IMR-90 (cell line): ENCODE results near the gene DCAF17. TPM values are rescaled to one million over a fixed set of nuclear protein-coding genes. Genes with fewer than 3 reads are reported as not detected.

Experiments used
- ATAC-seq: fragments of 200-7000 bp; cut with Tn5 transposase; 2 replicates; pipeline ENCODE4 v1.9.1; 2020; ENCODE audit warnings: low read depth, mild to moderate bottlenecking, moderate library complexity
- BruUV-seq: library from RNA; stranded (reverse); fragments of 400-500 nt; replicated peaks from 2 replicates; lab custom pipeline; 2021; lab: Mats Ljungman, UMichigan
- CTCF ChIA-PET: fragments of 300-600 bp; formaldehyde crosslinking; extraction: SDS; loops from one replicate; lab custom pipeline; 2021; ENCODE audit warnings: antibody characterized with exemption; lab: Yijun Ruan, JAX
- POLR2A ChIA-PET: fragments of 300-600 bp; sonication (Branson Sonifier 250); formaldehyde crosslinking; loops from one replicate; lab custom pipeline; 2022; ENCODE audit warnings: antibody characterized with exemption; ENCODE audit not compliant: unreplicated experiment; lab: Charles Lee
- DNase-seq: peaks from one replicate; pipeline ENCODE4 v3.0.0; 2013
- H2AFZ ChIP-seq: replicated peaks from 2 replicates; pipeline ENCODE3; 2013; ENCODE audit warnings: low read length, mild to moderate bottlenecking; ENCODE audit not compliant: poor library complexity
- H2AK5ac ChIP-seq: 2 replicates; pipeline ENCODE4 v1.6.1; 2013; ENCODE audit warnings: low read depth, low read length, inconsistent platforms
- H2AK9ac ChIP-seq: replicated peaks from 2 replicates; pipeline ENCODE3; 2013; ENCODE audit warnings: mild to moderate bottlenecking, low read depth, low read length, moderate library complexity; ENCODE audit not compliant: poor library complexity
- H2BK120ac ChIP-seq: 2 replicates; pipeline ENCODE4 v1.6.1; 2013; ENCODE audit warnings: low read depth, low read length, inconsistent platforms
- H2BK15ac ChIP-seq: 3 replicates; pipeline ENCODE4 v1.6.1; 2013; ENCODE audit warnings: low read depth, low read length, inconsistent platforms
- H2BK20ac ChIP-seq: 2 replicates; pipeline ENCODE4 v1.6.1; 2013; ENCODE audit warnings: low read depth, mild to moderate bottlenecking, inconsistent platforms, low read length, moderate library complexity
- H2BK5ac ChIP-seq: 2 replicates; pipeline ENCODE4 v1.6.1; 2013; ENCODE audit warnings: mild to moderate bottlenecking, low read depth, low read length, inconsistent platforms; ENCODE audit not compliant: poor library complexity, severe bottlenecking
- H3K14ac ChIP-seq: replicated peaks from 2 replicates; pipeline ENCODE4 v1.6.1; 2013; ENCODE audit warnings: low read depth, low read length, inconsistent platforms
- H3K18ac ChIP-seq: 2 replicates; pipeline ENCODE4 v1.6.1; 2013; ENCODE audit warnings: low read depth, low read length, control low read depth
- H3K23ac ChIP-seq: 2 replicates; pipeline ENCODE4 v1.6.1; 2013; ENCODE audit warnings: low read depth, low read length, inconsistent platforms
- H3K27ac ChIP-seq: 2 replicates; pipeline ENCODE4 v1.5.1; 2013; ENCODE audit warnings: mild to moderate bottlenecking, control low read depth, low read length; ENCODE audit not compliant: insufficient read depth
- H3K27me3 ChIP-seq: 2 replicates; pipeline ENCODE4 v1.6.1; 2013; ENCODE audit warnings: low read length; ENCODE audit not compliant: control insufficient read depth, insufficient read depth
- H3K36me3 ChIP-seq: 2 replicates; pipeline ENCODE4 v1.6.1; 2013; ENCODE audit warnings: low read length, mixed read lengths; ENCODE audit not compliant: control insufficient read depth, insufficient read depth
- H3K4ac ChIP-seq: 2 replicates; pipeline ENCODE4 v1.6.1; 2013; ENCODE audit warnings: low read depth, low read length, inconsistent platforms
- H3K4me1 ChIP-seq: 2 replicates; pipeline ENCODE4 v1.6.1; 2013; ENCODE audit warnings: low read length, mixed read lengths; ENCODE audit not compliant: control insufficient read depth, insufficient read depth
- H3K4me2 ChIP-seq: 2 replicates; pipeline ENCODE4 v1.6.1; 2013; ENCODE audit warnings: low read depth, mild to moderate bottlenecking, control low read depth, low read length, moderate library complexity
- H3K4me3 ChIP-seq: 2 replicates; pipeline ENCODE4 v1.5.1; 2013; ENCODE audit warnings: low read depth, mild to moderate bottlenecking, control low read depth, low read length, moderate library complexity; ENCODE audit not compliant: insufficient read depth
- H3K56ac ChIP-seq: 2 replicates; pipeline ENCODE4 v1.6.1; 2013; ENCODE audit warnings: low read length, inconsistent platforms; ENCODE audit not compliant: insufficient read depth; ENCODE audit errors: extremely low read depth
- H3K79me1 ChIP-seq, 2 experiments: 2 replicates each; pipeline ENCODE4 v1.6.1; 2013; ENCODE audit warnings: low read length in 2 of 2, inconsistent platforms in 1 of 2, low read depth in 1 of 2
- H3K9ac ChIP-seq: 2 replicates; pipeline ENCODE4 v1.6.1; 2013; ENCODE audit warnings: low read depth, low read length, control low read depth
- H3K9me1 ChIP-seq: 2 replicates; pipeline ENCODE4 v1.6.1; 2013; ENCODE audit warnings: low read length, inconsistent platforms; ENCODE audit not compliant: insufficient read depth
- H3K9me3 ChIP-seq: 2 replicates; pipeline ENCODE4 v1.6.1; 2013; ENCODE audit warnings: low read length; ENCODE audit not compliant: control insufficient read depth, insufficient read depth
- H4K20me1 ChIP-seq: 2 replicates; pipeline ENCODE4 v1.6.1; 2013; ENCODE audit warnings: low read length, inconsistent platforms; ENCODE audit not compliant: insufficient read depth
- H4K5ac ChIP-seq: 2 replicates; pipeline ENCODE4 v1.6.1; 2013; ENCODE audit warnings: mild to moderate bottlenecking, low read depth, low read length, control low read depth
- H4K8ac ChIP-seq, 2 experiments: 2 replicates each; pipeline ENCODE4 v1.6.1; 2013; ENCODE audit warnings: low read depth in 2 of 2, low read length in 2 of 2, control low read depth in 1 of 2, inconsistent platforms in 1 of 2
- H4K91ac ChIP-seq: 2 replicates; pipeline ENCODE4 v1.6.1; 2013; ENCODE audit warnings: low read depth, low read length, inconsistent platforms; ENCODE audit not compliant: insufficient read depth
- BHLHE40 ChIP-seq: fragments of 150-350 bp; IDR thresholded peaks from 2 replicates; pipeline ENCODE4 v1.6.1; 2016; ENCODE audit warnings: mild to moderate bottlenecking, low read depth, low read length
- CHD1 ChIP-seq: IDR thresholded peaks from 2 replicates; pipeline ENCODE4 v1.6.1; 2012; ENCODE audit warnings: low read depth, low read length, improper control_type of control experiment
- ELK1 ChIP-seq: fragments of 150-350 bp; IDR thresholded peaks from 2 replicates; pipeline ENCODE4 v1.6.1; 2016; ENCODE audit warnings: low read depth, mild to moderate bottlenecking, low read length, moderate library complexity, borderline replicate concordance
- FOS ChIP-seq: fragments of 150-350 bp; IDR thresholded peaks from 2 replicates; pipeline ENCODE4 v1.6.1; 2016; ENCODE audit warnings: low read depth, low read length
- MAFK ChIP-seq: IDR thresholded peaks from 2 replicates; pipeline ENCODE4 v1.6.1; 2012; ENCODE audit warnings: low read depth, low read length, improper control_type of control experiment
- MAZ ChIP-seq: IDR thresholded peaks from 2 replicates; pipeline ENCODE4 v1.6.1; 2012; ENCODE audit warnings: low read depth, mild to moderate bottlenecking, low read length, improper control_type of control experiment, moderate library complexity, borderline replicate concordance
- MXI1 ChIP-seq: IDR thresholded peaks from 2 replicates; pipeline ENCODE4 v1.6.1; 2012; ENCODE audit warnings: low read depth, mild to moderate bottlenecking, low read length, moderate library complexity, borderline replicate concordance
- NFE2L2 ChIP-seq: fragments of 150-350 bp; IDR thresholded peaks from 2 replicates; pipeline ENCODE4 v1.6.1; 2016; ENCODE audit warnings: low read depth, mild to moderate bottlenecking, low read length
- POLR2A ChIP-seq: IDR thresholded peaks from 2 replicates; pipeline ENCODE4 v1.6.1; 2012; ENCODE audit warnings: mild to moderate bottlenecking, low read depth, low read length
- RAD21 ChIP-seq: IDR thresholded peaks from 2 replicates; pipeline ENCODE4 v1.6.1; 2012; ENCODE audit warnings: low read length, improper control_type of control experiment
- RCOR1 ChIP-seq: IDR thresholded peaks from 2 replicates; pipeline ENCODE4 v1.6.1; 2012; ENCODE audit warnings: mild to moderate bottlenecking, low read length, improper control_type of control experiment; ENCODE audit not compliant: insufficient replicate concordance
- USF2 ChIP-seq: fragments of 150-350 bp; IDR thresholded peaks from 2 replicates; pipeline ENCODE4 v1.6.1; 2017; ENCODE audit warnings: mild to moderate bottlenecking, antibody characterized with exemption, low read length, low read depth
- WGBS, 2 experiments: methylation state at CpG; one replicate each; pipeline versions ENCODE4 v1.1.5 to v1.1.7; 2013; ENCODE audit warnings: missing lambda C conversion rate in 2 of 2; ENCODE audit not compliant: insufficient read length in 1 of 2; ENCODE audit errors: extremely low coverage in 2 of 2; 5-methylcytosine and 5-hydroxymethylcytosine counted together
- dilution Hi-C: fragments of 300-500 bp; cut with HindIII; formaldehyde crosslinking; loops from one replicate; pipeline ENCODE4 v1.14.3; 2018; ENCODE audit warnings: low sequenced_read_pairs; ENCODE audit not compliant: unreplicated experiment
- in situ Hi-C: fragments of 300-500 bp; cut with MboI; formaldehyde crosslinking; loops from 3 replicates; pipeline ENCODE4 v1.14.3; 2019; ENCODE audit warnings: low sequenced_read_pairs, inconsistent platforms, mixed read lengths
- intact Hi-C: fragments of 100-400 bp; cut with micrococcal nuclease; formaldehyde crosslinking; loops from 2 replicates; pipeline ENCODE4 v1.10.0; 2022
- polyA plus RNA-seq, 3 experiments: library from polyadenylated mRNA; depleted of rRNA; stranded (reverse); fragments of >200 nt; gene quantifications; 2 replicates each; pipeline ENCODE4 v1.2.3, GENCODE V29; 2012; ENCODE audit warnings: low replicate concordance in 1 of 3
- total RNA-seq: library from RNA; depleted of rRNA; stranded (reverse); fragments of >200 nt; gene quantifications from 2 replicates; pipeline ENCODE4 v1.2.3, GENCODE V29; 2012

DCAF17 gene
- total and polyA plus RNA-seq, 2 of the 4 experiments (the other 2 are of a cell fraction) = 6.7 to 13.1 TPM

- intact Hi-C loops = loop anchor here (10.0 kb wide), 1 partner anchor 546 kb away; no protein-coding TSS in a partner anchor
- BruUV-seq = no TSS peak
Observed at GRCh38 chr2:171520471-171520870, 86.4 kb downstream of the DCAF17 start.

More at GRCh38 chr2:171520471-171520870, 86.4 kb downstream of the DCAF17 start:
- Histone ChIP-seq H3K4me3 (no peak overlapping the region), H3K56ac (no peak overlapping the region), H4K8ac (no peak overlapping the region), H3K36me3 (no peaks in the 10 kb centered on the region), H3K18ac (no peak overlapping the region), H2BK5ac (no peak overlapping the region), H3K27ac (no peak overlapping the region), H3K14ac (no peak overlapping the region), H3K4me2 (no peak overlapping the region), H2BK20ac (no peak overlapping the region), H4K91ac (no peak overlapping the region), H3K23ac (no peak overlapping the region), H3K9ac (no peak overlapping the region), H2BK120ac (no peak overlapping the region), H3K9me3 (no peaks in the 10 kb centered on the region), H2AK5ac (no peak overlapping the region), H3K4ac (no peak overlapping the region), H3K27me3 (no peaks in the 10 kb centered on the region), H4K20me1 (peaks cover 11% of the 10 kb centered on the region; the same call in 1 of the 2 replicates), H4K5ac (no peak overlapping the region), H3K4me1 (peaks cover 7% of the 10 kb centered on the region), H2AFZ (no peak overlapping the region), H3K9me1 (peaks cover 13% of the 10 kb centered on the region), H3K79me1 (peaks cover 0 to 24% of the 10 kb centered on the region in 2 experiments; a peak in 3 of 4 replicates), H2BK15ac (no peak overlapping the region), H2AK9ac (no peak overlapping the region)
- DNase-seq = no peak
- dilution Hi-C loops (no loop called here), in situ Hi-C loops (no loop called here)
- ChIA-PET POLR2A (interaction anchor here (1.3 kb wide), 1 partner anchor 188 kb away, joined by 3 read pairs; no protein-coding TSS in a partner anchor), CTCF (no interaction called here)
- no peak for ATAC-seq
- TF ChIP-seq MAZ (no peak), CHD1 (no peak), MAFK (no peak), BHLHE40 (no peak), USF2 (no peak), MXI1 (no peak), RAD21 (no peak), FOS (no peak), NFE2L2 (no peak), RCOR1 (no peak), POLR2A (no peak), ELK1 (no peak)
- 0% methylated on average over 1 of the region's 5 CpGs; no CpG with 5 or more reads in 1 of the 2 experiments for WGBS, 2 experiments
